ENCODE measurements around the gene SIRT7. TPM values are rescaled to one million over a fixed set of nuclear protein-coding genes. Genes with fewer than 3 reads are reported as not detected.

Gene SIRT7
- total and polyA plus RNA-seq, 2 donors (not counting 3 experiments of a cell fraction or from before 2014, with no cell fraction given) = 11.6 to 28.8 TPM

GRCh38 chr17:81867170-81867990 lies 50.6 kb downstream of the SIRT7 start:
- no TSS peak for BruUV-seq (replicated peaks)
- H4K20me1 ChIP-seq (replicated peaks; ENCODE audit: control insufficient read depth, extremely low read depth, insufficient read depth, low read length) = no peaks in the 10 kb centered on the region
- no peak overlapping the region for H3K4me3 ChIP-seq (replicated peaks in 1 of 3; ENCODE audit: insufficient read depth in 1 of 3, low read depth in 1 of 3, low read length in 3 of 3)
- ChIA-PET CTCF (no interaction called here), POLR2A (no interaction called here)
- H3K4me1 ChIP-seq (ENCODE audit: control insufficient read depth, extremely low read depth, insufficient read depth, low read length) = peaks cover 17% of the 10 kb centered on the region
- H3K9ac ChIP-seq (replicated peaks; ENCODE audit: extremely low read depth, insufficient read depth, low read length) = no peak overlapping the region
- H3K36me3 ChIP-seq (ENCODE audit: control insufficient read depth in 2 of 2, extremely low read depth in 1 of 2, insufficient read depth in 2 of 2, low read length in 2 of 2) = peaks cover 6 to 19% of the 10 kb centered on the region in 2 experiments
- H3K9me1 ChIP-seq (replicated peaks; ENCODE audit: control insufficient read depth, extremely low read depth, insufficient read depth, low read length) = no peaks in the 10 kb centered on the region
- TF ChIP-seq FOS (IDR thresholded peaks at IDR 0.05; ENCODE audit: borderline replicate concordance, insufficient read depth, low read length) (no peak), POLR2AphosphoS5 (IDR thresholded peaks at IDR 0.05; ENCODE audit: insufficient read depth, low read depth, low read length) (no peak), JUN (IDR thresholded peaks at IDR 0.05; ENCODE audit: borderline replicate concordance, insufficient read depth, insufficient read length, low read depth) (no peak), POLR2A (IDR thresholded peaks at IDR 0.05; ENCODE audit: low read depth, low read length) (peak; percentile 27), MAX (IDR thresholded peaks at IDR 0.05; ENCODE audit: insufficient read depth, insufficient read length) (no peak)
- intact Hi-C loops (cut with micrococcal nuclease) = no loop called here
- no peaks in the 10 kb centered on the region for H3K27me3 ChIP-seq (ENCODE audit: control insufficient read depth in 2 of 2, insufficient read depth in 2 of 2, low read length in 2 of 2)
- peaks cover 27% of the 10 kb centered on the region for H3K79me2 ChIP-seq (ENCODE audit: control insufficient read depth, insufficient read depth, low read length)
- dilution Hi-C loops (cut with MboI; ENCODE audit: extremely low pct_ligation_motif_present, low sequenced_read_pairs) = no loop called here
- H3K9me3 ChIP-seq (replicated peaks; ENCODE audit: control insufficient read depth, insufficient read depth, low read length) = no peaks in the 10 kb centered on the region
- H3K4me2 ChIP-seq (ENCODE audit: insufficient read depth, low read length) = no peak overlapping the region
- H3K27ac ChIP-seq (ENCODE audit: insufficient read depth, low read depth, low read length) = no peak overlapping the region
- no peak for DNase-seq (ENCODE audit: low read depth, low spot score)
- no peak overlapping the region for H2AFZ ChIP-seq (ENCODE audit: low read depth, low read length)
- no peak for FAIRE-seq

GRCh38 chr17:81866440-81867169 lies 51.4 kb downstream of the SIRT7 start:
- FAIRE-seq = no peak
- no peak overlapping the region for H3K27ac ChIP-seq (ENCODE audit: insufficient read depth, low read depth, low read length)

More at GRCh38 chr17:81866440-81867169, 51.4 kb downstream of the SIRT7 start:
- intact Hi-C loops (cut with micrococcal nuclease) = no loop called here
- Histone ChIP-seq H3K27me3 (ENCODE audit: control insufficient read depth in 2 of 2, insufficient read depth in 2 of 2, low read length in 2 of 2) (no peaks in the 10 kb centered on the region), H3K9me1 (replicated peaks; ENCODE audit: control insufficient read depth, extremely low read depth, insufficient read depth, low read length) (no peaks in the 10 kb centered on the region), H2AFZ (ENCODE audit: low read depth, low read length) (no peak overlapping the region), H3K9ac (replicated peaks; ENCODE audit: extremely low read depth, insufficient read depth, low read length) (no peak overlapping the region), H3K9me3 (replicated peaks; ENCODE audit: control insufficient read depth, insufficient read depth, low read length) (no peaks in the 10 kb centered on the region), H3K4me3 (replicated peaks in 1 of 3; ENCODE audit: insufficient read depth in 1 of 3, low read depth in 1 of 3, low read length in 3 of 3) (no peak overlapping the region), H3K36me3 (ENCODE audit: control insufficient read depth in 2 of 2, extremely low read depth in 1 of 2, insufficient read depth in 2 of 2, low read length in 2 of 2) (peaks cover 6 to 19% of the 10 kb centered on the region in 2 experiments), H3K79me2 (ENCODE audit: control insufficient read depth, insufficient read depth, low read length) (peaks cover 30% of the 10 kb centered on the region), H3K4me2 (ENCODE audit: insufficient read depth, low read length) (no peak overlapping the region), H3K4me1 (ENCODE audit: control insufficient read depth, extremely low read depth, insufficient read depth, low read length) (peaks cover 17% of the 10 kb centered on the region), H4K20me1 (replicated peaks; ENCODE audit: control insufficient read depth, extremely low read depth, insufficient read depth, low read length) (no peaks in the 10 kb centered on the region)
- no TSS peak for BruUV-seq (replicated peaks)
- no peak for DNase-seq (ENCODE audit: low read depth, low spot score)
- ChIA-PET POLR2A (no interaction called here), CTCF (no interaction called here)
- dilution Hi-C loops (cut with MboI; ENCODE audit: extremely low pct_ligation_motif_present, low sequenced_read_pairs) = no loop called here
- TF ChIP-seq MYC (IDR thresholded peaks at IDR 0.05; ENCODE audit: low read depth, low read length) = no peak
- no peak for TF ChIP-seq MAX (IDR thresholded peaks at IDR 0.05; ENCODE audit: insufficient read depth, insufficient read length)
- TF ChIP-seq POLR2AphosphoS5 (IDR thresholded peaks at IDR 0.05; ENCODE audit: insufficient read depth, low read depth, low read length) = peak; percentile 66
- no peak for TF ChIP-seq CTCF (IDR thresholded peaks at IDR 0.05; ENCODE audit: extremely low read depth in 1 of 2, insufficient read depth in 1 of 2, low read depth in 1 of 2, low read length in 2 of 2)
- no peak for TF ChIP-seq GATA2 (IDR thresholded peaks at IDR 0.05; ENCODE audit: insufficient read depth, insufficient read length, low read depth, low read length)
- no peak for TF ChIP-seq EZH2 (IDR thresholded peaks at IDR 0.05; ENCODE audit: borderline replicate concordance, low read depth, low read length, severe bottlenecking)
- peak; percentile 75 for TF ChIP-seq POLR2A (IDR thresholded peaks at IDR 0.05; ENCODE audit: low read depth, low read length)
- TF ChIP-seq JUN (IDR thresholded peaks at IDR 0.05; ENCODE audit: borderline replicate concordance, insufficient read depth, insufficient read length, low read depth) = no peak
- no peak for TF ChIP-seq FOS (IDR thresholded peaks at IDR 0.05; ENCODE audit: borderline replicate concordance, insufficient read depth, low read length)
